H1 (cell line): ENCODE results near the gene SLC17A3. TPM values are rescaled to one million over a fixed set of nuclear protein-coding genes. Genes with fewer than 3 reads are reported as not detected.

Experiments
- BCL11A ChIP-seq, 2 experiments: IDR thresholded peaks; one replicate each; pipeline ENCODE4 v1.6.1; 2011; ENCODE audit warnings: low read depth in 2 of 2, low read length in 2 of 2, mild to moderate bottlenecking in 2 of 2
- CHD2 ChIP-seq: IDR thresholded peaks from 2 replicates; pipeline ENCODE4 v1.6.1; 2012; ENCODE audit warnings: low read length, improper control_type of control experiment
- CTBP2 ChIP-seq: IDR thresholded peaks from 2 replicates; pipeline ENCODE4 v1.7.0; 2011; ENCODE audit warnings: borderline replicate concordance, mild to moderate bottlenecking, moderate library complexity, mixed read lengths, low read length; ENCODE audit not compliant: insufficient read depth, insufficient read length
- POLR2AphosphoS5 ChIP-seq: IDR thresholded peaks from 2 replicates; pipeline ENCODE4 v1.6.1; 2011; ENCODE audit warnings: low read depth, low read length
- SIN3A ChIP-seq, 2 experiments: IDR thresholded peaks in 1 of 2; conservative IDR thresholded peaks in 1 of 2; 2 replicates each; pipeline ENCODE4 v1.6.1; 2011 to 2012; ENCODE audit warnings: low read length in 2 of 2, improper control_type of control experiment in 1 of 2, low read depth in 1 of 2, mild to moderate bottlenecking in 1 of 2
- TAF1 ChIP-seq: IDR thresholded peaks from 2 replicates; pipeline ENCODE4 v1.6.1; 2011; ENCODE audit warnings: mild to moderate bottlenecking, low read depth, low read length
- ZNF274 ChIP-seq: IDR thresholded peaks from 2 replicates; pipeline ENCODE4 v1.7.0; 2012; ENCODE audit warnings: low read length, borderline replicate concordance; ENCODE audit errors: extremely low read depth
- polyA plus RNA-seq, 7 experiments: library from polyadenylated mRNA; depleted of rRNA in 3 of 7; stranded (reverse) in 5 of 7; unstranded in 2 of 7; fragments of >200 nt in 5 of 7; fragments of 200-250 nt in 2 of 7; gene quantifications; 1 replicate in 5 of 7; 2 replicates in 1 of 7; 4 replicates in 1 of 7; pipeline versions ENCODE4 v1.2.1 to v1.2.3, GENCODE V29; 2011 to 2013; ENCODE audit warnings: missing spikeins in 2 of 7, mixed read lengths in 2 of 7
- total RNA-seq: library from RNA; stranded (reverse); fragmentation: NEBNext Ultra II Directional; extraction: Animal tissue kit (Norgen Biotek cat#: 25700); gene quantifications from 2 replicates; pipeline ENCODE4 v1.2.1, GENCODE V29; 2021
- TF ChIP-seq, protein P1 (sequence below): IDR thresholded peaks from 2 replicates; pipeline ENCODE4 v1.6.1; 2012; ENCODE audit warnings: inconsistent platforms
- TF ChIP-seq, protein P2 (sequence below): IDR thresholded peaks from 2 replicates; pipeline ENCODE4 v1.6.1; 2011; ENCODE audit warnings: low read length, improper control_type of control experiment

SLC17A3 gene
- total and polyA plus RNA-seq, 2 of the 8 experiments (the other 6 are each of a cell fraction or from before 2014, with no cell fraction given): not detected

DNA sequence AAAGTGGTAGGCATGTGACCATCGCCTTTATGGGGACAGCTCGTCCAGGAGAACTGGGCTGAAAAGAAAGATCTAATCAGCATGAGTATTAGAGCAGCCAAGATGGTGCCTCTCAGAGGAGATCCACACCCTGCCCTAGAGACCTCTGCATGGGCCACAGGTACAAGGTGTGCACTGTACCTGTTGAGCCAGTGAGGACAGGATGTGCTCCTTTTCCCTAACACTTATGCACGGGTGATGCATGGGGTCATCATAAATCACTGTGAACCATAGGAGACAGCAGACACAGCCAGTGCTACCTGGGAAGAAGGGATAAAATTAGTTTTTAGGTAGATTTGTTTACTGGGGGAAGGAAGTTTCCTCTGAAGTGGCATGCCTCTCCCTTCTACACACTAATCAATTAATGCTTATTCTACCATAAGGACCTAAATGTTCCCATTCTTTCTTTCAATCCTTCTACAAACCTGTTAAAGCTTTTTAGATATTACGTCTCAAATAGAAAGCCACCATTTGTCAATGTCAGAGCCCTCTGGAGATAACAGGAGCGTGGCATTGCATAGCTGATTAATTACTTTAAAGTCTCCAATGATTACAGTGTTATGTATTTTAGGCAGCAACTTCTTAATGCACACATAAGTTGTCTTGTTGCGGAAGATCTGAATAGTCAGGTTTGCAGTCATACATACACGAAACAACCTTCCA is 42.9 kb upstream of the SLC17A3 start (continued):
- TF ChIP-seq SIN3A (conservative IDR thresholded peaks at IDR 0.05 in 1 of 2, IDR thresholded peaks at IDR 0.05 in 1 of 2; ENCODE audit: low read depth in 1 of 2, low read length in 2 of 2): no peak
- TF ChIP-seq ZNF274: no peak
- no peak for TF ChIP-seq CHD2
- no peak for TF ChIP-seq TAF1
- TF ChIP-seq, protein P1, sequence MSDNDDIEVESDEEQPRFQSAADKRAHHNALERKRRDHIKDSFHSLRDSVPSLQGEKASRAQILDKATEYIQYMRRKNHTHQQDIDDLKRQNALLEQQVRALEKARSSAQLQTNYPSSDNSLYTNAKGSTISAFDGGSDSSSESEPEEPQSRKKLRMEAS: no peak
- no peak for TF ChIP-seq BCL11A (IDR thresholded peaks at IDR 0.05; ENCODE audit: low read depth in 2 of 2, low read length in 2 of 2)
- TF ChIP-seq POLR2AphosphoS5: no peak
- no peak for TF ChIP-seq CTBP2
- TF ChIP-seq, protein P2, sequence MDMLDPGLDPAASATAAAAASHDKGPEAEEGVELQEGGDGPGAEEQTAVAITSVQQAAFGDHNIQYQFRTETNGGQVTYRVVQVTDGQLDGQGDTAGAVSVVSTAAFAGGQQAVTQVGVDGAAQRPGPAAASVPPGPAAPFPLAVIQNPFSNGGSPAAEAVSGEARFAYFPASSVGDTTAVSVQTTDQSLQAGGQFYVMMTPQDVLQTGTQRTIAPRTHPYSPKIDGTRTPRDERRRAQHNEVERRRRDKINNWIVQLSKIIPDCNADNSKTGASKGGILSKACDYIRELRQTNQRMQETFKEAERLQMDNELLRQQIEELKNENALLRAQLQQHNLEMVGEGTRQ: no peak
